ENCODE results near the gene ANKRD55. TPM values are rescaled to one million over a fixed set of nuclear protein-coding genes. Genes with fewer than 3 reads are reported as not detected.
A peak's percentile ranks its signal among the peaks of the same experiment; 100 is the strongest.

The ANKRD55 gene
- total RNA-seq, 1 donor from 2014 or later, result not detected

DNA sequence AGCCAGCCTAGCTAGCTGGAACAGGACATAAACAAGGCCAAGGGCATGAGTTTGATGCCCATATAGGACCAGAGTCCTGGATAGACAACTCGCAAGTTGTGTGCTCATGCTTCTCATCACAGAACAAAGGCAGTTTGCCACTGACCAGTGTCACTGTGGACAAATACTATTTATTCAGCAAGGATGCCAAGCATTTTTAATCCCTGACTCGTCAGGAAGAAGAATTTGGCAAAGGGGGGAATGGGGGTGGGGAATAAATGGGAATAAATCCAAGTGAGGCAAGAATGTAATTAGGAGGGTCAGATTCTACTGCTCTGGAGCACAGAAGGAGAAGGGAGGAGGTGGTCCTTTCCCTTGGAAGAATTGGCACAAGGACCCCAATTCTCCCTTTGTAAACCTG is 46.8 kb upstream of the ANKRD55 start:
- Mint-ChIP-seq H3K9me3 (no peaks in the 10 kb centered on the region), H3K36me3 (no peaks in the 10 kb centered on the region), H3K4me3 (no peak overlapping the region), H3K4me1 (peaks cover 10% of the 10 kb centered on the region), H3K27ac (peak overlapping the region; percentile 78), H3K27me3 (ENCODE audit: insufficient read depth, low read depth) (peaks cover 2% of the 10 kb centered on the region)
- Histone ChIP-seq H3F3A (ENCODE audit: low read depth) (no peaks in the 10 kb centered on the region), H3K4me2 (no peak overlapping the region), H3K36me3 (no peaks in the 10 kb centered on the region), H3K9me3 (ENCODE audit: low read depth) (no peaks in the 10 kb centered on the region), H3K4me1 (peaks cover 6% of the 10 kb centered on the region), H3K9ac (no peak overlapping the region), H3K27ac (no peak overlapping the region), H4K20me1 (ENCODE audit: low read depth) (no peaks in the 10 kb centered on the region), H2AFZ (replicated peaks) (no peak overlapping the region), H3K4me3 (no peak overlapping the region), H3K27me3 (no peaks in the 10 kb centered on the region), H3K79me2 (ENCODE audit: low read depth) (no peaks in the 10 kb centered on the region)
- DNase-seq (ENCODE audit: low spot score), result no peak
- TF ChIP-seq EZH2 (IDR thresholded peaks at IDR 0.05) (no peak), EZH2phosphoT487 (IDR thresholded peaks at IDR 0.05) (no peak)
- TF ChIP-seq, protein P1, sequence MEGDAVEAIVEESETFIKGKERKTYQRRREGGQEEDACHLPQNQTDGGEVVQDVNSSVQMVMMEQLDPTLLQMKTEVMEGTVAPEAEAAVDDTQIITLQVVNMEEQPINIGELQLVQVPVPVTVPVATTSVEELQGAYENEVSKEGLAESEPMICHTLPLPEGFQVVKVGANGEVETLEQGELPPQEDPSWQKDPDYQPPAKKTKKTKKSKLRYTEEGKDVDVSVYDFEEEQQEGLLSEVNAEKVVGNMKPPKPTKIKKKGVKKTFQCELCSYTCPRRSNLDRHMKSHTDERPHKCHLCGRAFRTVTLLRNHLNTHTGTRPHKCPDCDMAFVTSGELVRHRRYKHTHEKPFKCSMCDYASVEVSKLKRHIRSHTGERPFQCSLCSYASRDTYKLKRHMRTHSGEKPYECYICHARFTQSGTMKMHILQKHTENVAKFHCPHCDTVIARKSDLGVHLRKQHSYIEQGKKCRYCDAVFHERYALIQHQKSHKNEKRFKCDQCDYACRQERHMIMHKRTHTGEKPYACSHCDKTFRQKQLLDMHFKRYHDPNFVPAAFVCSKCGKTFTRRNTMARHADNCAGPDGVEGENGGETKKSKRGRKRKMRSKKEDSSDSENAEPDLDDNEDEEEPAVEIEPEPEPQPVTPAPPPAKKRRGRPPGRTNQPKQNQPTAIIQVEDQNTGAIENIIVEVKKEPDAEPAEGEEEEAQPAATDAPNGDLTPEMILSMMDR (IDR thresholded peaks at IDR 0.05), result no peak

DNA sequence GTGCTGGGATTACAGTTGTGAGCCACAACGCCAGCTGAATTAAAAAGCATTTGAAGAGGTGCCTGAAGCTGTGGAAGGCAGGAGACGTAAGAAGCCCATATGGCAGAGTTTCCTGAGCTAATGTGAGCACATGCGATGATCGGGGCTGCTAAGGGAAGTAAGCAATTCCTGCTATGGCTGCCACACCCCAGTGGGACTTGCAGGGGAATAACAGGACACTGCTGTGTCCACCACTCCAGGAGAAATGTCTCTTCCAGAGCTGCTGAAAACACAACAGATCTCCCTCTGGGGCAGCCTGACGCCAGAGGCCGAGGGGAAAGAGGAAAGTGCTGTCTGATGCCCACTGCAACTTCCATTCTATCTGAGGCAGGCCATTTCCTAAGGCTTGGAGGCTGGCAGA is 46.2 kb upstream of the ANKRD55 start:
- Histone ChIP-seq H3K27me3 (no peaks in the 10 kb centered on the region), H3K4me3 (no peak overlapping the region), H3K27ac (no peak overlapping the region), H2AFZ (replicated peaks) (no peak overlapping the region), H3K79me2 (ENCODE audit: low read depth) (no peaks in the 10 kb centered on the region), H3K36me3 (no peaks in the 10 kb centered on the region), H3K4me2 (no peak overlapping the region), H3F3A (ENCODE audit: low read depth) (no peaks in the 10 kb centered on the region), H3K4me1 (peaks cover 6% of the 10 kb centered on the region), H4K20me1 (ENCODE audit: low read depth) (no peaks in the 10 kb centered on the region), H3K9ac (no peak overlapping the region), H3K9me3 (ENCODE audit: low read depth) (no peaks in the 10 kb centered on the region)
- Mint-ChIP-seq H3K4me1 (peaks cover 10% of the 10 kb centered on the region), H3K27me3 (ENCODE audit: insufficient read depth, low read depth) (peaks cover 2% of the 10 kb centered on the region), H3K4me3 (no peak overlapping the region), H3K27ac (no peak overlapping the region), H3K9me3 (no peaks in the 10 kb centered on the region), H3K36me3 (no peaks in the 10 kb centered on the region)
- DNase-seq (ENCODE audit: low spot score), result no peak
- no peak for TF ChIP-seq EZH2 (IDR thresholded peaks at IDR 0.05)
- no peak for TF ChIP-seq EZH2phosphoT487 (IDR thresholded peaks at IDR 0.05)
- TF ChIP-seq, protein P1 (IDR thresholded peaks at IDR 0.05), result no peak

- Histone ChIP-seq H4K20me1 (ENCODE audit: low read depth) (no peaks in the 10 kb centered on the region), H3K9ac (no peak overlapping the region), H3K36me3 (no peaks in the 10 kb centered on the region), H3K4me3 (no peak overlapping the region), H3F3A (ENCODE audit: low read depth) (no peaks in the 10 kb centered on the region), H3K27me3 (no peaks in the 10 kb centered on the region), H3K27ac (peak overlapping the region; percentile 75), H3K4me1 (peaks cover 6% of the 10 kb centered on the region), H3K4me2 (peak overlapping the region; percentile 2), H3K79me2 (ENCODE audit: low read depth) (no peaks in the 10 kb centered on the region), H2AFZ (replicated peaks) (peak overlapping the region; percentile 68), H3K9me3 (ENCODE audit: low read depth) (no peaks in the 10 kb centered on the region)
- Mint-ChIP-seq H3K27ac (peak overlapping the region; percentile 15), H3K36me3 (no peaks in the 10 kb centered on the region), H3K27me3 (ENCODE audit: insufficient read depth, low read depth) (peaks cover 2% of the 10 kb centered on the region), H3K4me3 (no peak overlapping the region), H3K9me3 (no peaks in the 10 kb centered on the region), H3K4me1 (peaks cover 10% of the 10 kb centered on the region)
- TF ChIP-seq EZH2 (IDR thresholded peaks at IDR 0.05) (no peak), EZH2phosphoT487 (IDR thresholded peaks at IDR 0.05) (no peak)
- TF ChIP-seq, protein P1 (IDR thresholded peaks at IDR 0.05), result no peak
- DNase-seq (ENCODE audit: low spot score), result peak; percentile 78
Observed at GRCh38 chr5:56278335-56278753, 45.2 kb upstream of the ANKRD55 start.

Data from neural progenitor cell (in vitro differentiated cells).